Astrocyte (in vitro differentiated cells and primary cell): ENCODE measurements around the gene APEX1. TPM values are rescaled to one million over a fixed set of nuclear protein-coding genes. Genes with fewer than 3 reads are reported as not detected.
"Not testable (repeated sequence)": the region's sequence is repeated elsewhere in the genome, so short reads cannot be mapped to it uniquely, and the experiment has no call there.

Experiments
- DNase-seq: peaks from one replicate; pipeline ENCODE4 v3.0.0-alpha.2; 2010; ENCODE audit warnings: low read depth
- FAIRE-seq: peaks from 2 replicates; lab custom pipeline; 2011; peaks lifted over from hg19 to GRCh38; lab: Jason Lieb, UNC
- H2AFZ ChIP-seq: 2 replicates; pipeline ENCODE4 v1.6.0; 2012; ENCODE audit warnings: low read depth, low read length, inconsistent platforms
- H3K27ac ChIP-seq: 2 replicates; pipeline ENCODE4 v1.5.1; 2011; ENCODE audit warnings: low read depth, low read length, inconsistent platforms
- H3K27me3 ChIP-seq: 2 replicates; pipeline ENCODE4 v1.6.0; 2011; ENCODE audit warnings: low read length, inconsistent platforms; ENCODE audit not compliant: insufficient read depth
- H3K36me3 ChIP-seq: 2 replicates; pipeline ENCODE4 v1.5.1; 2011; ENCODE audit warnings: low read length, inconsistent platforms; ENCODE audit not compliant: insufficient read depth
- H3K4me1 ChIP-seq: 2 replicates; pipeline ENCODE4 v1.5.1; 2011; ENCODE audit warnings: low read length, inconsistent platforms; ENCODE audit not compliant: insufficient read depth
- H3K4me2 ChIP-seq: 2 replicates; pipeline ENCODE4 v1.6.0; 2012; ENCODE audit warnings: low read length, inconsistent platforms
- H3K4me3 ChIP-seq: 2 replicates; pipeline ENCODE4 v1.5.1; 2011; ENCODE audit warnings: low read depth, mild to moderate bottlenecking, low read length, inconsistent platforms; ENCODE audit not compliant: insufficient read depth
- H3K79me2 ChIP-seq: 2 replicates; pipeline ENCODE4 v1.6.0; 2012; ENCODE audit warnings: mild to moderate bottlenecking, low read length, inconsistent platforms; ENCODE audit not compliant: insufficient read depth
- H3K9ac ChIP-seq: 2 replicates; pipeline ENCODE4 v1.6.0; 2012; ENCODE audit warnings: mild to moderate bottlenecking, low read length, inconsistent platforms
- H3K9me3 ChIP-seq: 2 replicates; pipeline ENCODE4 v1.5.1; 2012; ENCODE audit warnings: low read depth, mild to moderate bottlenecking, low read length, inconsistent platforms; ENCODE audit not compliant: insufficient read depth
- H4K20me1 ChIP-seq: 2 replicates; pipeline ENCODE4 v1.6.0; 2012; ENCODE audit warnings: low read length, inconsistent platforms; ENCODE audit not compliant: insufficient read depth
- H3K27ac Mint-ChIP-seq: one replicate; pipeline ENCODE4 v1.8.0; 2021; ENCODE audit warnings: mild to moderate bottlenecking, mixed read lengths; ENCODE audit not compliant: unreplicated experiment
- H3K27me3 Mint-ChIP-seq: one replicate; pipeline ENCODE4 v1.8.0; 2021; ENCODE audit warnings: low read depth, mixed read lengths; ENCODE audit not compliant: unreplicated experiment
- H3K36me3 Mint-ChIP-seq: one replicate; pipeline ENCODE4 v1.8.0; 2021; ENCODE audit warnings: low read depth, mixed read lengths; ENCODE audit not compliant: unreplicated experiment
- H3K4me1 Mint-ChIP-seq: one replicate; pipeline ENCODE4 v1.8.0; 2021; ENCODE audit warnings: low read depth, mixed read lengths; ENCODE audit not compliant: unreplicated experiment
- H3K4me3 Mint-ChIP-seq: one replicate; pipeline ENCODE4 v1.8.0; 2021; ENCODE audit warnings: mild to moderate bottlenecking, moderate library complexity, mixed read lengths; ENCODE audit not compliant: unreplicated experiment
- H3K9me3 Mint-ChIP-seq: one replicate; pipeline ENCODE4 v1.8.0; 2021; ENCODE audit warnings: mild to moderate bottlenecking, mixed read lengths; ENCODE audit not compliant: unreplicated experiment
- CTCF ChIP-seq: IDR thresholded peaks from 2 replicates; pipeline ENCODE4 v1.5.1; 2011; ENCODE audit warnings: low read depth, mild to moderate bottlenecking, inconsistent platforms, low read length, moderate library complexity; ENCODE audit not compliant: insufficient read depth
- EZH2 ChIP-seq: IDR thresholded peaks from 2 replicates; pipeline ENCODE4 v1.6.1; 2012; ENCODE audit warnings: mild to moderate bottlenecking, low read length, inconsistent platforms; ENCODE audit not compliant: insufficient read depth
- total RNA-seq: library from RNA; stranded (reverse); gene quantifications from 2 replicates; pipeline ENCODE4 v1.2.1, GENCODE V29; 2021

Gene APEX1
- total RNA-seq, 1 donor from 2014 or later: 142 TPM

GRCh38 chr14:20446889-20447288 lies 8.1 kb upstream of the APEX1 start:
- Histone ChIP-seq H3K27ac (no peak overlapping the region), H3K9me3 (no peaks in the 10 kb centered on the region), H2AFZ (no peak overlapping the region), H3K27me3 (no peaks in the 10 kb centered on the region), H3K36me3 (peaks cover 40% of the 10 kb centered on the region), H3K4me2 (no peak overlapping the region), H3K4me1 (no peaks in the 10 kb centered on the region), H3K4me3 (no peak overlapping the region), H3K79me2 (no peaks in the 10 kb centered on the region), H3K9ac (no peak overlapping the region), H4K20me1 (no peaks in the 10 kb centered on the region)
- no peaks in the 10 kb centered on the region for H3K4me1 Mint-ChIP-seq
- TF ChIP-seq CTCF: no peak
- TF ChIP-seq EZH2: no peak
- no peak overlapping the region for H3K27ac Mint-ChIP-seq
- H3K4me3 Mint-ChIP-seq: no peak overlapping the region
- H3K9me3 Mint-ChIP-seq: no peaks in the 10 kb centered on the region
- FAIRE-seq (no peak), DNase-seq (no peak)
- H3K36me3 Mint-ChIP-seq: peaks cover 25% of the 10 kb centered on the region
- H3K27me3 Mint-ChIP-seq: no peaks in the 10 kb centered on the region

- not testable (repeated sequence) for H3K4me3 ChIP-seq, H3K9me3 ChIP-seq, H3K4me1 ChIP-seq, H3K9ac ChIP-seq, H3K4me2 ChIP-seq, DNase-seq, FAIRE-seq, H3K4me1 Mint-ChIP-seq, H3K27ac Mint-ChIP-seq, H2AFZ ChIP-seq, H3K27me3 Mint-ChIP-seq, H3K27me3 ChIP-seq, H3K27ac ChIP-seq, H3K9me3 Mint-ChIP-seq
- peaks cover 13% of the 10 kb centered on the region for H3K36me3 Mint-ChIP-seq
- peaks cover 44% of the 10 kb centered on the region for H3K79me2 ChIP-seq
- H3K36me3 ChIP-seq: peaks cover 35% of the 10 kb centered on the region
- H4K20me1 ChIP-seq: peaks cover 16% of the 10 kb centered on the region
- H3K4me3 Mint-ChIP-seq: peak overlapping the region; percentile 75
These were observed 2.2 kb upstream of the APEX1 start for GRCh38 chr14:20452831-20453230.

- Mint-ChIP-seq H3K27me3 (no peaks in the 10 kb centered on the region), H3K4me1 (peaks cover 18% of the 10 kb centered on the region), H3K4me3 (no peak overlapping the region), H3K27ac (no peak overlapping the region), H3K36me3 (peaks cover 6% of the 10 kb centered on the region), H3K9me3 (peaks cover 1% of the 10 kb centered on the region)
- FAIRE-seq (no peak), DNase-seq (peak; percentile 87)
- H3K9ac ChIP-seq: peak overlapping the region; percentile 87
- peaks cover 14% of the 10 kb centered on the region for H3K4me1 ChIP-seq
- peaks cover 28% of the 10 kb centered on the region for H3K36me3 ChIP-seq
- H3K9me3 ChIP-seq: no peaks in the 10 kb centered on the region
- H4K20me1 ChIP-seq: peaks cover 29% of the 10 kb centered on the region
- H2AFZ ChIP-seq: peak overlapping the region; percentile 73
- peak overlapping the region; percentile 88 for H3K4me2 ChIP-seq
- peaks cover 65% of the 10 kb centered on the region for H3K79me2 ChIP-seq
- H3K27me3 ChIP-seq: no peaks in the 10 kb centered on the region
- TF ChIP-seq EZH2: no peak
- TF ChIP-seq CTCF: no peak
- peak overlapping the region; percentile 97 for H3K4me3 ChIP-seq
- peak overlapping the region; percentile 96 for H3K27ac ChIP-seq
These were observed 602 bp downstream of the APEX1 start for GRCh38 chr14:20455355-20456300.
